ENCODE data around the gene MMAA.

MMAA gene

DNA sequence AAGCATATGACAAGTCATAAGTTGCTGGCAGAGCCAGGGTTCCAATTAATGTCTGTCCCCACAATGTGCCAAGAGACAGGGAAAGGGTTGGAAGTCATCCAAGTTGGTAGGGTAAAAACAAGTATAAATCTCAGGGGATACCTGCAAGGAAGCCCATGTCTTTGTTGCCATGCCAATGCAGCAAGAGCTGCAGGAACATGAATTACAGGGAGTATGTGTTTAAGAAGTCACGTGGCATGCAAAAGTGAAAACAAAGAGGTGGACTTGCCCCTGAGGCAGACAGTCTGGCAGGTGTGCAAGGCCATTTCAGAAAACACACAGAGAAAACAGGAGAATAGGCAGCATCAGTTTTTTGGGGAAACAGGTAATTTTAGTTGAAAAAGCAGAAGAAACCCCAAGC lies 90.2 kb downstream of the MMAA start:
- H3K79me2 ChIP-seq (ENCODE audit: insufficient read depth, low read length) = no peaks in the 10 kb centered on the region
- no peak overlapping the region for H3K4me2 ChIP-seq (ENCODE audit: insufficient read depth, low read length)
- ATAC-seq (ENCODE audit: insufficient read depth, low read depth) = no peak
- H3K27ac ChIP-seq (ENCODE audit: low read length) = no peak overlapping the region
- H3K9ac ChIP-seq (ENCODE audit: low read depth, low read length) = no peak overlapping the region
- no peaks in the 10 kb centered on the region for H3K4me1 ChIP-seq (ENCODE audit: insufficient read depth, low read length)
- H4K20me1 ChIP-seq (ENCODE audit: insufficient read depth, low read length) = no peaks in the 10 kb centered on the region
- no peaks in the 10 kb centered on the region for H3K9me3 ChIP-seq (ENCODE audit: insufficient read depth, low read length, severe bottlenecking)
- H2AFZ ChIP-seq (ENCODE audit: low read depth, low read length) = no peak overlapping the region
- no peak for DNase-seq
- H3K4me3 ChIP-seq (ENCODE audit: low read depth in 1 of 2, low read length in 2 of 2) = no peak overlapping the region
- TF ChIP-seq, protein P1, sequence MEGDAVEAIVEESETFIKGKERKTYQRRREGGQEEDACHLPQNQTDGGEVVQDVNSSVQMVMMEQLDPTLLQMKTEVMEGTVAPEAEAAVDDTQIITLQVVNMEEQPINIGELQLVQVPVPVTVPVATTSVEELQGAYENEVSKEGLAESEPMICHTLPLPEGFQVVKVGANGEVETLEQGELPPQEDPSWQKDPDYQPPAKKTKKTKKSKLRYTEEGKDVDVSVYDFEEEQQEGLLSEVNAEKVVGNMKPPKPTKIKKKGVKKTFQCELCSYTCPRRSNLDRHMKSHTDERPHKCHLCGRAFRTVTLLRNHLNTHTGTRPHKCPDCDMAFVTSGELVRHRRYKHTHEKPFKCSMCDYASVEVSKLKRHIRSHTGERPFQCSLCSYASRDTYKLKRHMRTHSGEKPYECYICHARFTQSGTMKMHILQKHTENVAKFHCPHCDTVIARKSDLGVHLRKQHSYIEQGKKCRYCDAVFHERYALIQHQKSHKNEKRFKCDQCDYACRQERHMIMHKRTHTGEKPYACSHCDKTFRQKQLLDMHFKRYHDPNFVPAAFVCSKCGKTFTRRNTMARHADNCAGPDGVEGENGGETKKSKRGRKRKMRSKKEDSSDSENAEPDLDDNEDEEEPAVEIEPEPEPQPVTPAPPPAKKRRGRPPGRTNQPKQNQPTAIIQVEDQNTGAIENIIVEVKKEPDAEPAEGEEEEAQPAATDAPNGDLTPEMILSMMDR (IDR thresholded peaks at IDR 0.05; ENCODE audit: borderline replicate concordance, extremely low read depth, low read length, poor library complexity, severe bottlenecking) = no peak
- no peak for TF ChIP-seq EZH2 (IDR thresholded peaks at IDR 0.05; ENCODE audit: borderline replicate concordance, low read depth, low read length, severe bottlenecking)
- H3K27me3 ChIP-seq (ENCODE audit: insufficient read depth, low read length, poor library complexity) = no peaks in the 10 kb centered on the region
- no peaks in the 10 kb centered on the region for H3K36me3 ChIP-seq (ENCODE audit: insufficient read depth, low read length)

All from DND-41 (cell line).